ENCODE results near the gene PTPRM.
"Not testable (repeated sequence)": the region's sequence is repeated elsewhere in the genome, so short reads cannot be mapped to it uniquely, and the experiment has no call there.

The PTPRM gene

DNA sequence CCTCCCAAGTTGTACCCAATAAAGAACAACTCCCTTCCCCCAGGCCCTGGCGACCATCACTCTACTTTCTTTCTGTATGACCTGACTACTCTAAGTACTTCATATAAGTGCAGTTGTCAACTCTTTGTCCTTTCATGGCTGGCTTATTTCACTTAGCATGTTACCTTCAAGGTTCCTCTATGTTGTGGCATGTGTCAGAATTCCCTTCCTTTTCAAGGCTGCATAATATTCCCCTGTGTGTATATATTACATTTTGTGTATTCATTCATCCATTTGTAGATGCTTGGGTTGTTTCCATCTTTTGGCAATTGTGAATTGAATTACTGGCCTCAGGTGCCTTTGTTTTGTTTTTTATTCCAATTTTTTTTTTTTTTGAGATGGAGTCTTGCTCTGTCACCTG is 860.2 kb downstream of the PTPRM start:
- DNase-seq (ENCODE audit: low read depth) = no peak

DNA sequence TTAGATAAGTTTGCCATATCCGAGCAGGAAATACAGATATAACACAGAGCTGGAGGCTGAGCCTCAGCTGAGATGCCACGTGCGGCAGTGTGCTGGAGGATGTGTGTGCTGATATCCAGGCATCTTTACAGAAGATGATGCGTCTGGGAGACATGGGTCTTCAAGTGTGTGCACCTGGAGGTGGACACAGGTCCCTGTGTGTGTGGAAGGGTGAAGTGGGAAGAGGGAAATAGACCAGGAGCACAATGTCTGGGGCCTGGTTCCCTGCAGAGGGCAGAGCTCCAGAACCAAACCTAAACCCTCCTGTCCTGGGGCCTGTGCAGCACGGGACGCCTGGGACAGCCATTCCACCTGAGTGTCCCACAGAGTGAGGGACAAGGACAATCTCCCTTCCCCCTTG is 861.8 kb downstream of the PTPRM start:
- DNase-seq (ENCODE audit: low read depth) = no peak

DNA sequence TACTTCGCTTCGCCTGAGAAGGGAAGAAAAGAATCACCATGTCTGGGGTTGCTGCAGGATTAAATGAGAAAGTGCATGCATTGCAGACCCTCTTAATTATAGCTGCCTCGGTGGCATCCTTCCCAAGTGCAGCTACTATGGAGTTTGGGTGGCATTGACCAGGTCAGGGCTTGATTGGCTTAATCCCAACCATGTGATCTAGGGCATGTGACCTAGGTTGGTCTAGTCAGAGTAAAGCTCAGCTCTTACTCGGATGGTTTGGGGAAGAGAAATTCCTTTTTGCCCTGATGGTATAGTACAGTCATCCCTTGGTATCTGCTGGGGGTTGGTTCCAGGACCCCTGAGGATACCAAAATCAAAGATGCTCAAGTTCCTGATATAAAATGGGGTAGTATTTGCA is 863.9 kb downstream of the PTPRM start:
- DNase-seq (ENCODE audit: low read depth) = no peak

DNA sequence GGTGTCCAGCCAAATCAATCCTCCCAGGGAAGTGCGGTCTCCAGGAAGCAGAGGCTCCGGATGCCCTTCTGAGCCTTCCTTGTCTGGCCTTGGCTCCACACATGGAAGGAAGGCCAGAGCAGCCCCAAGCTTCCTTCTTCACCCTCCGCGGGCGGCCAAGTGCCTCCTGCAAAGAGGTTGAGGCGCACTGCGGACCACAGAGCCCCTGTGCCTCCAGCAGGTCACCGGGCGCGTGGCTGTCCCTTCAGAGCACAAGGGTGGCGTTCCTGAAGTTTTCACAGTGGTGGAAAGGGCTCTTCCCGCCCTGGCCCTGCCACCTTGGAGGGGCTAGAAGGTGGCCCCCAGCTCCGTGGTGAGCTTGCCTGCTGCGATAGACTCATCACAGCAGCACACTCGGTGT is 866.2 kb downstream of the PTPRM start:
- DNase-seq (ENCODE audit: low read depth) = no peak

DNA sequence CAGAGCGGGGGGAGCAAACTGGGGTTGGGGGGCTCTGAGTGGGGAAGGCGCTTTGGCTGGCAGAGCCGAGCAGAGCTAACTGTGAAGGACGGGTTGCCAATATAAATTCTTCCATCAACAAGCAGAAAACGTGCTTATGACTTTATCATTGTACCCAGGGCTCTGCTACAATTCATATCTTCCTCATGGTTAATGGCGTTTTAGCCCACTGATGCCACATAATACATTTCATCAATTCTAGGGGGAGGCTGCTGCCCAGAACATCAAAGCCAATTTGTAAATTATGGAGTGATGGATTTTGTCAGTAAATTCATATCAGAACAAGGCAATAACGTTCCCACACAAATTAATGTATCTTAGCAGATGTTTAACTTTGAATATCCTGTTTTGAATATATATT is 866.7 kb downstream of the PTPRM start:
- DNase-seq (ENCODE audit: low read depth) = no peak

DNA sequence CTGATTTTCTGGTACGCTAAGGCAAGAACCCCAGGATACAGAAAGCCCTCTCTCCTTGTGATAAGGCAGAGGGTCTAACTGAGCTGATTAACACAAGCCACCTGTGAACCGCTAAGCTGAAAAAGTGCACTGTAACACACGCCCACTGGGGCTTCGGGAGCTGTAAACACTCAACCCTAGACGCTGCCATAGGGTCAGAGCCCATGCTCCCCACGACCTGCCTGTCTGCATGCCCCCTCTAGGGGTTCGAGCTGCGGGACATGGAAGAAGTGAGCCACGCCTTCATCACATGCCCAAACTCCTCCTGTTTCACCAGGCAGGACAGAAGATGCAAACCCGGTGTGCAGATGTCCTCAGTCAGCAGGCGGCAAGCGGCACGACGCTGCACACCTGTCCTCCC is 868.3 kb downstream of the PTPRM start:
- no peak for DNase-seq (ENCODE audit: low read depth)

DNA sequence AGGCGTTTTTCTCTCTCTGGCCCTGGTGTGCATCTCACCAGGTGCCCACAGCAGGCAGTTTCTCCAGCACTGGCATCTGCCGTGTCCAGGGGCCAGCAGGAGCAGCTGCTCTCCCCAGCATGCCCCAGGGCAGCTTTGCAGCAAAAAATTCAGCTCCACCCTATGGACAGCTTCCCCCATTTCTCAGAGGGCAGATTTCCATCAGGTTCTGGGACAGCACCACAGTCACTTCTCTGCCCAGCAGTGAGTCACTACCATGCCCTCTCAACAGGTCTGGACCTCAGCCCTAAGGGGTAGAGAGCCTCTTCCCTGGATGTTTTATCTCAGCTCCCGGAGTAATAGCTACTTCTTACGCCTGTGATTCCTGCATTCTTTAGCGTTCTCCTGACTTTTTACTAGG is 871.9 kb downstream of the PTPRM start:
- DNase-seq (ENCODE audit: low read depth) = no peak

DNA sequence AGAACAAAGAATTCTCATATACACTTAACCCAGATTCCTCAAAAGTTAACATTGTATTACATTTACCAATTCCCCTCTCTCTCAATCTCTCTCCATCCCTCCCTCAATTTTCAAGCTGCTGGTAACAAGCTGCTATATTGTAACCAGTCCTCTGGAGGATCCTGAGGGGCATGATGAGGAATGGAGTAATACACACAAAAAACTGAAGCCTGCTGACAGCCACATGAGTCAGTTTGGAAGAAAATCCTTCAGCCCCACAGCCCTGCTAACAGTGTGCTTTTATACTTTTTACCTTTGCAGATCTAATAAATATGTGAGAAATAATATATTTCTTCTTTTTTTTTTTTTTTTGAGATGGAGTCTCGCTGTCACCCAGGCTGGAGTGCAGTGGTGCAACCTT is 876.4 kb downstream of the PTPRM start:
- no peak for DNase-seq (ENCODE audit: low read depth)

DNA sequence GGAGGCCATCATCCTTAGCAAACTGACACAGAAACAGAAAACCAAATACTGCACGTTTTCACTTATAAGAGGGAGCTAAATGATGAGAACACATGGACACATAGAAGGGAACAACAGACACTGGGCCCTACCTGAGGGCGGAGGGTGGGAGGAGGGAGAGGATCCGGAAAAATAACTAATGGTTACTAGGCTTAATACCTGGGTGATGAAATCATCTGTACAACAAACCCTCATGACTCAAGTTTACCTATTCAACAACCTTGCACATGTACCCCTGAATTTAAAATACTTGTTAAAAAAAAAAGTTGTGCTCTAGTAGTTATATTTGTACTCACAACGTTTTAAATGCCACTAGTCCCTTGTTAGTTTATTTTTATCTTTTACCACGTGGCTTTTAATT is 879.8 kb downstream of the PTPRM start:
- DNase-seq (ENCODE audit: low read depth) = not testable (repeated sequence)

DNA sequence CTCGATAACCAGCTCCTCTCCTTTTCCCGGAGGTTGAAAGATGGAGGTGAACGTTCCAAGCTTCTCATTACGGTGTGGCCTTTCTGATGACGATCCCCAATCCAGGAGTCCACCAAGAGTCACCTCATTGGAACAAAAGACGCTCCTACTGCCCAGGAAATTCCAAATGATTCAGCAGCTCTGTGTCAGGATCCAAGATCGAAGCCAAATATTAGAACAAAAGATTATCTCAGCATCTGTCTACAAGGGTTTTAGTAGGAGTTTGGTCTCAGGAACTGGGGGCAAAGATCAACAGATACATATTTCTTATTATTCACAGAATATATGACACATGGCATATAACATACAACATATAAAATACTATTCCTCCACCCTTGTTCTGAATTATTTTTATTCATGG is 881.0 kb downstream of the PTPRM start:
- no peak for DNase-seq (ENCODE audit: low read depth)

DNA sequence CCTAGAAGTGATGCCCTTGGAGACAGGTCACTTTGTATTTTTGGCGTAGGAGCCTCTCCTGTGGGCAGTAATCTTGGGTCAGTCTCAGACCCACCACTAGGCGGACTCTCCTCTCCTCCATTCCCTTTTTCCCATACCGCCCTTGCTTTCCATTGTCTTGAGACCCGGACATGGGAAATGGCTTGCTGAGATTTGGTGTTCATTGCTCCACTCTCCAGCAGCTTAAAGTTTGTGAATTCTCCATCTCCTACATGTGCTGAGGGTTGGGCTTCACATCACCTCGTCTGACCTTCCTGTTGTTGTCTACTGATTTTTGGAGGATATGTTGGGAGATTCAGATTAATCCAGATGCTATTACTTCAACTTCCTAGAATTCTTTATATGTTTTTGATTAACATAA is 882.9 kb downstream of the PTPRM start:
- DNase-seq (ENCODE audit: low read depth) = no peak

DNA sequence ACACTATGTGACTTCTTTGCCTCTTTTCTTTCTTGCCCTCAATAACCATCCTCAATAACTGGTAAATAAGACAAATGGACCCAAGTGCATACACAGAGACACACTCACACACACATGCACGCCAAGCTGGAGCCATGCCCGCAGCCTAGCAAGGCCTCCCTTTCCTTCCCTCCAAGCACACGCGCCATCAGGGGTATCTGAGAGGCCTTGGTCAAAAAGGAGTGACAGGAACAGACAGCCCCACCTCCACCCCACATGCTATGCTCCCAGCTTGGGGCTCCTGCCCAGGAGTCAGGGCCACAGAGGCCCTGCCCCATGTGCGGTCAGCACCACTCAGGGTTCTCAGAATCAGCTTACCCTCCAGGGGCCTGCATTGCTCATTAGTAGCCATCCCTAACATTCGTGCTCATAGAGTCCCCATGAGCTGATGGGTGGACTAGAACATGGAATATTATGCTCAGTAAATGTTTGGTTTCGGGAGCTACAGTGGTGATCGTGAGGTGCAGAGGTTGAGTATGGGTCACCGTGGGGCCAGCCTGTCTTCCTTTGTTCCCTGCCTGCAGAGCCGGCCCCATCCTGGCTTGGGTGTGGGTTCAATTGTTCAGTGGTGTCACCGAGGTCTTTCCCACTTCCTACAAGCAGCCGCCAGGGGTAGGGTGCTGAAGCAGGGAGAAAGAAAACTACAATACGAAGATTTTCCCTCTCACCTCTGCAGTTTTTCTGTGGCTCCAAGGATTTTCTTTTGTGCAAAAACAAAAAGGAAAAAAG is 884.0 kb downstream of the PTPRM start:
- no peak for DNase-seq (ENCODE audit: low read depth)

DNA sequence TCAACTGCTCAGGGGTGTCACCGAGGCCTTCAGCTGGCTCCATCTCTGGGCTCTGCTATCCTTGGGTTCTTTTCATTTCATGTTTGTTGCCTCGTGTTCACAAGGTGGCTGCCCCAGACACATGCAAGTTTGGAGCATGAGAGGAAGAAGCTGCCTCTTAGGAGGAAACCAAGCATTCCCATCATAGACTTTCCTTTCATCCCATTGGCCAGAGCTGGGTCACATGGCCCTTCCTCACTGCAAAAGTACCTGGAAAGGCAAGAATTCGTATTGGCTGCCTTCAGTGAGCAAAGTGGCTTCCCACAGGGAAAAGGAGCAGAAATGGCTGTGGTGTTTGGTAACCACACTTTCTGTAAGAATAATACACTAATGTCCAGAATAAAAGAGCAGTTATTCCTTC is 886.4 kb downstream of the PTPRM start:
- DNase-seq (ENCODE audit: low read depth) = no peak

DNA sequence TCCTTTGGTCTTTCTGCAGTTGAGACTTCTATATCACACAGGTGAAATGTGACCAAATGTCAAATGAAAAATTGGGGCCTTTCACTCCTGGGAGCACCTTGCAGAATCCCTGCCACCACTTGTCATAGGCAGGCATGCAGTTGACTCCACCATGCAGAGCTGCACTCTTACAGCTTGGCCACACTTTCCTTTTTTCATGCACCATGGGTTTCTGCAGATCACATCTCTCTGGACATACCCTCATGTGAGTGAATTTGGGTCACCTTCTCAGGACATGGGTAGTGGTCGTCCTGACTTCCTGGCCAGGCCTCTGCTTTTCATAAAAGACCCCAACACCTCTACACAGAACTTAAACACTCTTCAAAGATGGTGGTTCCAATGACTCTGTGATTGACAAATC is 887.0 kb downstream of the PTPRM start:
- no peak for DNase-seq (ENCODE audit: low read depth)

DNA sequence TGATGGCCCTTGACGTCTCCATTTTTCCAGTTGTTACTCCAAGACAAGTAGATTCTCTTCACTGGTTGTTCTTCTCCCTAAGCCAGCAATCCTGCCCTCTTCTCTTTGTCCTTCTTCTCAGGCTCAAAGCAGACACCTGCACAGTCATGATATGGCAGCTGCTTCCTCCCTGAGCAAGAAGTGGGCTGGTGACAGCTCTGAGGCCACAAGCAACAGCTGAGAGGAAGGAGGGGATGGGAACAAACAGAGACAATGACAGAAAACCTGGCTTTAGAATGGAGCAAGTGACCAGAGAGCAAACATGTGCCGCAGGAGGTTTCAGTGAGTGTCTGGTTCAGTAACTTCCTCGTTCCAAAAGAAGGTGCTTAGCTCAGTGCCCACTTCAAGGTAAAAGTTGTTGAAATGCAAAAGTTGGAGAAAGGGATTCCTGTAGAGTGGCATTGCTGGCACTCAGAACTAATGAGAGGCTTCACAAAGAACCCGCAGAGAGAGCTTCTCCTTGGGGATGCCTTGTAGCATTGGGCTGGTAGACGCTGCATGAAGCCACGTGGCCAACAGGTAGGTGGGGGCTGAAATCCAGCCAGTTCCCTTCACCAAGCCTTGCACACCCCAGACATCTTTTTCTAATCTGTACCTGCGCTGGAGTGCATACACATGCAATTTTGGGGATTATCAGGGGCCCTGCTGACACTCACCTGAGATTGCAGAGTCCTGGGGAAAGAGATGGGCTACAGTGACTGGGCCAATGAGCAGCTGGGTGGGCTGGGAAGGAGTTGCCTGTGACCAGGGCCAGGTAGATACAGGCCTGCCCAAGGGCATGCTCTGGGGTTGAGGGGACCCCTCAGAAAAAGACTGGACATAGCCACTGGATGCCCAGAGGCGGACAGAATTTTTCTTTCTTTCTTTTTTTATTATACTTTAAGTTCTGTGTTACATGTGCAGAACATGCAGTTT is 888.8 kb downstream of the PTPRM start:
- no peak for DNase-seq (ENCODE audit: low read depth)

Measured in stimulated activated CD8-positive, alpha-beta memory T cell treated with anti-CD3 and anti-CD28 coated beads, Interleukin-7, amount 100 ng/mL, for 24 hours (primary cell).